HCT116 (cell line): ENCODE data around the gene NME9. TPM values are rescaled to one million over a fixed set of nuclear protein-coding genes. Genes with fewer than 3 reads are reported as not detected.

Source experiments
- ATAC-seq: fragments of 200-7000 bp; cut with Tn5 transposase; 2 replicates; pipeline ENCODE4 v1.9.1; 2020; ENCODE audit warnings: mild to moderate bottlenecking, moderate library complexity
- BruUV-seq: library from RNA; stranded (reverse); fragments of 400-500 nt; replicated peaks from 2 replicates; lab custom pipeline; 2021; lab: Mats Ljungman, UMichigan
- CTCF ChIA-PET: fragments of 300-600 bp; sonication (Branson Sonifier 250); formaldehyde crosslinking; loops from one replicate; lab custom pipeline; 2021; ENCODE audit warnings: antibody characterized with exemption; lab: Charles Lee
- POLR2A ChIA-PET: fragments of 300-600, 350-600 bp; sonication (Branson Sonifier 250); formaldehyde crosslinking; loops from one replicate; lab custom pipeline; 2021; ENCODE audit warnings: antibody characterized with exemption; lab: Charles Lee
- RAD21 ChIA-PET, 2 experiments: fragments of 300-600 bp; sonication (Branson Sonifier 250); formaldehyde crosslinking; loops; one replicate each; lab custom pipeline; 2023; ENCODE audit warnings: low total read pairs in 2 of 2; ENCODE audit not compliant: uncharacterized antibody in 2 of 2, unreplicated experiment in 2 of 2, low non-redundant PET in 1 of 2; lab: Charles Lee
- DNase-seq: peaks from one replicate; pipeline ENCODE4 v3.0.0-alpha.2; 2010; ENCODE audit warnings: low read depth, low spot score
- H2AFZ ChIP-seq: fragments of 200-600 bp; shearing (Covaris generic), sonication (generic); 2 replicates; pipeline ENCODE4 v1.6.1; 2017; ENCODE audit warnings: low read depth, mixed run types, mixed read lengths, antibody characterized with exemption, low read length; ENCODE audit not compliant: poor library complexity, severe bottlenecking
- H3K27ac ChIP-seq: 2 replicates; pipeline ENCODE4 v1.5.1; 2012; ENCODE audit warnings: low read depth, low read length
- H3K27me3 ChIP-seq: fragments of 200-600 bp; sonication (generic); 2 replicates; pipeline ENCODE4 v1.6.1; 2016; ENCODE audit warnings: mixed run types, low read length, mixed read lengths; ENCODE audit not compliant: insufficient read depth
- H3K36me3 ChIP-seq, 2 experiments: fragments of 200-500 bp in 1 of 2; fragments of 200-600 bp in 1 of 2; sonication (Bioruptor generic) in 1 of 2; sonication (generic) in 1 of 2; 2 replicates each; pipeline versions ENCODE4 v1.5.1 to v1.6.1; 2014 to 2016; ENCODE audit warnings: low read length in 2 of 2, inconsistent platforms in 1 of 2, mixed read lengths in 1 of 2, mixed run types in 1 of 2; ENCODE audit not compliant: insufficient read depth in 2 of 2, control insufficient read depth in 1 of 2
- H3K4me1 ChIP-seq, 2 experiments: fragments of 200-600 bp in 1 of 2; sonication (generic) in 1 of 2; 2 replicates each; pipeline versions ENCODE4 v1.5.1 to v1.6.1; 2012 to 2017; ENCODE audit warnings: low read length in 2 of 2, inconsistent platforms in 1 of 2, mild to moderate bottlenecking in 1 of 2, mixed read lengths in 1 of 2, mixed run types in 1 of 2, moderate library complexity in 1 of 2; ENCODE audit not compliant: insufficient read depth in 2 of 2, control insufficient read depth in 1 of 2
- H3K4me2 ChIP-seq: fragments of 200-600 bp; sonication (generic); 2 replicates; pipeline ENCODE4 v1.6.1; 2017; ENCODE audit warnings: mixed run types, low read length, mixed read lengths
- H3K4me3 ChIP-seq, 2 experiments: fragments of 200-600 bp in 1 of 2; sonication (generic) in 1 of 2; replicated peaks in 1 of 2; 2 replicates each; pipeline ENCODE4 v1.5.1; 2011 to 2016; ENCODE audit warnings: low read length in 2 of 2, control low read depth in 1 of 2, low read depth in 1 of 2, mild to moderate bottlenecking in 1 of 2, mixed read lengths in 1 of 2, mixed run types in 1 of 2
- H3K79me2 ChIP-seq: fragments of 200-600 bp; sonication (generic); 2 replicates; pipeline ENCODE4 v1.6.1; 2017; ENCODE audit warnings: mild to moderate bottlenecking, mixed run types, low read length, moderate library complexity, mixed read lengths; ENCODE audit not compliant: insufficient read depth
- H3K9ac ChIP-seq: fragments of 200-600 bp; sonication (generic); 2 replicates; pipeline ENCODE4 v1.6.1; 2016; ENCODE audit warnings: low read length, mixed read lengths
- H3K9me2 ChIP-seq: fragments of 200-600 bp; sonication (generic), shearing (Covaris generic); 2 replicates; pipeline ENCODE4 v1.6.1; 2017; ENCODE audit warnings: mixed run types, mild to moderate bottlenecking, moderate library complexity; ENCODE audit not compliant: insufficient read depth
- H3K9me3 ChIP-seq, 2 experiments: fragments of 200-500 bp in 1 of 2; fragments of 200-600 bp in 1 of 2; sonication (Bioruptor generic) in 1 of 2; sonication (generic) in 1 of 2; 2 replicates each; pipeline ENCODE4 v1.6.1; 2014 to 2017; ENCODE audit warnings: low read length in 2 of 2, mixed read lengths in 2 of 2, inconsistent platforms in 1 of 2, low read depth in 1 of 2, mild to moderate bottlenecking in 1 of 2, mixed run types in 1 of 2, moderate library complexity in 1 of 2; ENCODE audit not compliant: control insufficient read depth in 1 of 2, insufficient read depth in 1 of 2
- H4K20me1 ChIP-seq: fragments of 200-600 bp; sonication (generic), shearing (Covaris generic); 2 replicates; pipeline ENCODE4 v1.6.1; 2017; ENCODE audit warnings: mixed run types, mild to moderate bottlenecking, moderate library complexity; ENCODE audit not compliant: insufficient read depth
- ATF3 ChIP-seq: IDR thresholded peaks from 2 replicates; pipeline ENCODE4 v1.6.1; 2012
- CBX3 ChIP-seq: IDR thresholded peaks from 2 replicates; pipeline ENCODE4 v1.6.1; 2012; ENCODE audit warnings: low read depth
- EZH2 ChIP-seq: fragments of 200-600 bp; sonication (generic); IDR thresholded peaks from 2 replicates; pipeline ENCODE4 v1.6.1; 2017; ENCODE audit warnings: antibody characterized with exemption, mixed run types
- EZH2phosphoT487 ChIP-seq: fragments of 200-600 bp; IDR thresholded peaks from 2 replicates; pipeline ENCODE4 v1.6.1; 2018; ENCODE audit warnings: antibody characterized with exemption, borderline replicate concordance
- POLR2AphosphoS5 ChIP-seq: IDR thresholded peaks from 2 replicates; pipeline ENCODE4 v1.6.1; 2011; ENCODE audit warnings: mild to moderate bottlenecking, low read depth, low read length, moderate library complexity
- REST ChIP-seq: IDR thresholded peaks from 2 replicates; pipeline ENCODE4 v1.6.1; 2012; ENCODE audit warnings: low read depth
- ZNF274 ChIP-seq: fragments of 200-500 bp; sonication (Bioruptor generic); IDR thresholded peaks from 2 replicates; pipeline ENCODE4 v1.6.1; 2014; ENCODE audit warnings: mild to moderate bottlenecking, low read depth, low read length, inconsistent platforms
- intact Hi-C: fragments of 100-400 bp; cut with micrococcal nuclease; formaldehyde crosslinking; loops from 2 replicates; pipeline ENCODE4 v1.10.0; 2022
- total RNA-seq: library from RNA; stranded (reverse); gene quantifications from one replicate; pipeline ENCODE4 v1.2.1, GENCODE V29; 2021; ENCODE audit not compliant: unreplicated experiment

The NME9 gene
- total RNA-seq, 1 experiment from 2014 or later: 0.79 TPM

GRCh38 chr3:138310494-138310893 is 19.2 kb downstream of the NME9 start:
- Histone ChIP-seq H3K36me3 (no peaks in the 10 kb centered on the region), H3K4me1 (no peaks in the 10 kb centered on the region), H3K79me2 (no peaks in the 10 kb centered on the region), H3K9ac (no peak overlapping the region), H3K27ac (no peak overlapping the region), H4K20me1 (no peaks in the 10 kb centered on the region), H3K27me3 (no peaks in the 10 kb centered on the region), H2AFZ (no peak overlapping the region), H3K4me3 (no peak overlapping the region), H3K4me2 (no peak overlapping the region), H3K9me3 (no peaks in the 10 kb centered on the region), H3K9me2 (no peaks in the 10 kb centered on the region; the same call in 1 of the 2 replicates)
- ChIA-PET RAD21 (no interaction called here), POLR2A (no interaction called here), CTCF (no interaction called here)
- DNase-seq (no peak), ATAC-seq (no peak)
- TF ChIP-seq EZH2phosphoT487 (no peak), ZNF274 (no peak), REST (no peak), POLR2AphosphoS5 (no peak), ATF3 (no peak), EZH2 (no peak), CBX3 (no peak)
- intact Hi-C loops: no loop called here
- BruUV-seq: no TSS peak
